ENCODE measurements around the gene RFTN1.

- no peak for TF ChIP-seq CTCF (IDR thresholded peaks at IDR 0.05; ENCODE audit: low read depth, low read length, missing input control)
- TF ChIP-seq YY1 (IDR thresholded peaks at IDR 0.05): no peak
- no peak for TF ChIP-seq JUND (IDR thresholded peaks at IDR 0.05)
- no peak for TF ChIP-seq MAX (IDR thresholded peaks at IDR 0.05)
- no peak for TF ChIP-seq TAF1 (conservative IDR thresholded peaks at IDR 0.05)
- TF ChIP-seq RAD21 (IDR thresholded peaks at IDR 0.05): no peak
- TF ChIP-seq ZBTB33 (IDR thresholded peaks at IDR 0.05): no peak
- no peak for TF ChIP-seq NR2F2 (IDR thresholded peaks at IDR 0.05)
- no peak for TF ChIP-seq HNF4G (IDR thresholded peaks at IDR 0.05)
- no peak for TF ChIP-seq ATF3 (IDR thresholded peaks at IDR 0.05)
- TF ChIP-seq RXRA (IDR thresholded peaks at IDR 0.05): no peak
Measured at GRCh38 chr3:16335333-16335732, 178.2 kb downstream of the RFTN1 start.

Measured in liver (tissue), 3 donors.